GM23338 (cell line): ENCODE data around the gene PYGB. TPM values are rescaled to one million over a fixed set of nuclear protein-coding genes. Genes with fewer than 3 reads are reported as not detected.

Source experiments
- ATAC-seq: fragments of 200-7000 bp; cut with Tn5 transposase; 3 replicates; pipeline ENCODE4 v1.9.1; 2020
- DNase-seq: peaks from one replicate; pipeline ENCODE4 v3.0.0-alpha.2; 2015; ENCODE audit warnings: low spot score
- H2AFZ ChIP-seq: fragments of 200-600 bp; sonication (generic); 2 replicates; pipeline ENCODE4 v1.8.0; 2016; ENCODE audit warnings: antibody characterized with exemption, mild to moderate bottlenecking, moderate library complexity
- H3F3A ChIP-seq: fragments of 200-600 bp; sonication (generic); replicated peaks from 2 replicates; pipeline ENCODE4 v1.8.0; 2017; ENCODE audit warnings: antibody characterized with exemption, mixed run types, low read depth
- H3K27ac ChIP-seq: fragments of 200-600 bp; sonication (generic); 2 replicates; pipeline ENCODE4 v1.6.1; 2016; ENCODE audit warnings: low read depth
- H3K27me3 ChIP-seq: fragments of 200-600 bp; sonication (generic); 2 replicates; pipeline ENCODE4 v1.8.0; 2016; ENCODE audit warnings: mild to moderate bottlenecking, mixed run types, moderate library complexity; ENCODE audit not compliant: insufficient read depth
- H3K36me3 ChIP-seq: fragments of 200-600 bp; sonication (generic); 2 replicates; pipeline ENCODE4 v1.8.0; 2016; ENCODE audit warnings: mild to moderate bottlenecking; ENCODE audit not compliant: insufficient read depth
- H3K4me1 ChIP-seq: fragments of 200-600 bp; sonication (generic); 2 replicates; pipeline ENCODE4 v1.8.0; 2016; ENCODE audit warnings: mild to moderate bottlenecking, moderate library complexity; ENCODE audit not compliant: insufficient read depth
- H3K4me2 ChIP-seq: fragments of 200-600 bp; sonication (generic); 2 replicates; pipeline ENCODE4 v1.7.1; 2017; ENCODE audit warnings: mixed run types
- H3K4me3 ChIP-seq: fragments of 200-600 bp; sonication (generic); 2 replicates; pipeline ENCODE4 v1.6.1; 2016; ENCODE audit warnings: mixed run types
- H3K79me2 ChIP-seq: fragments of 200-600 bp; sonication (generic); replicated peaks from 2 replicates; pipeline ENCODE4 v1.8.0; 2017; ENCODE audit warnings: mild to moderate bottlenecking; ENCODE audit not compliant: insufficient read depth
- H3K9me2 ChIP-seq: fragments of 200-600 bp; sonication (generic); 2 replicates; pipeline ENCODE4 v1.8.0; 2017; ENCODE audit not compliant: insufficient read depth
- H4K20me1 ChIP-seq: fragments of 200-600 bp; sonication (generic); replicated peaks from 2 replicates; pipeline ENCODE4 v1.8.0; 2017; ENCODE audit warnings: mild to moderate bottlenecking; ENCODE audit not compliant: insufficient read depth
- H3K27ac Mint-ChIP-seq: 2 replicates; pipeline ENCODE4 v1.8.0; 2020; ENCODE audit warnings: inconsistent platforms, mild to moderate bottlenecking, moderate library complexity, mixed read lengths
- H3K27me3 Mint-ChIP-seq: 3 replicates; pipeline ENCODE4 v1.8.0; 2022; ENCODE audit warnings: low read depth, mild to moderate bottlenecking, moderate library complexity, mixed read lengths, inconsistent platforms; ENCODE audit not compliant: insufficient read depth, poor library complexity
- H3K36me3 Mint-ChIP-seq: 3 replicates; pipeline ENCODE4 v1.8.0; 2021; ENCODE audit warnings: low read depth, mild to moderate bottlenecking, inconsistent platforms, moderate library complexity, mixed read lengths
- H3K4me1 Mint-ChIP-seq: 3 replicates; pipeline ENCODE4 v1.8.0; 2020; ENCODE audit warnings: mild to moderate bottlenecking, inconsistent platforms, mixed read lengths
- H3K4me3 Mint-ChIP-seq: 3 replicates; pipeline ENCODE4 v1.8.0; 2021; ENCODE audit warnings: moderate library complexity, mild to moderate bottlenecking, inconsistent platforms, mixed read lengths
- H3K9me3 Mint-ChIP-seq: 3 replicates; pipeline ENCODE4 v1.8.0; 2020; ENCODE audit warnings: moderate library complexity, mild to moderate bottlenecking, inconsistent platforms, mixed read lengths
- CREB1 ChIP-seq: fragments of 250-450 bp; sonication (Bioruptor Pico); IDR thresholded peaks from 2 replicates; pipeline ENCODE4 v1.5.0; 2020; ENCODE audit warnings: low read depth, mild to moderate bottlenecking, moderate library complexity
- CTCF ChIP-seq, 2 experiments: fragments of 200-600 bp in 1 of 2; sonication (generic) in 1 of 2; conservative IDR thresholded peaks; 2 replicates each; pipeline versions ENCODE4 v1.5.1 to v1.6.1; 2016 to 2017; ENCODE audit warnings: antibody characterized with exemption in 2 of 2, low read depth in 2 of 2, mild to moderate bottlenecking in 2 of 2, moderate library complexity in 1 of 2
- ETS1 ChIP-seq: IDR thresholded peaks from 2 replicates; pipeline ENCODE4 v1.6.1; 2016; ENCODE audit warnings: antibody characterized with exemption
- EZH2 ChIP-seq: fragments of 200-600 bp; sonication (generic); IDR thresholded peaks from one replicate; pipeline ENCODE4 v1.8.0; 2017; ENCODE audit warnings: antibody characterized with exemption, mild to moderate bottlenecking, low read depth; ENCODE audit not compliant: unreplicated experiment
- EZH2phosphoT487 ChIP-seq: fragments of 200-600 bp; sonication (generic); IDR thresholded peaks from one replicate; pipeline ENCODE4 v1.8.1; 2018; ENCODE audit warnings: antibody characterized with exemption; ENCODE audit not compliant: unreplicated experiment
- JUNB ChIP-seq: IDR thresholded peaks from one replicate; pipeline ENCODE4 v1.6.1; 2016; ENCODE audit warnings: antibody characterized with exemption; ENCODE audit not compliant: unreplicated experiment
- NANOG ChIP-seq: IDR thresholded peaks from 2 replicates; pipeline ENCODE4 v1.6.1; 2016; ENCODE audit warnings: antibody characterized with exemption, borderline replicate concordance
- POLR2AphosphoS5 ChIP-seq: IDR thresholded peaks from 2 replicates; pipeline ENCODE4 v1.6.1; 2016; ENCODE audit warnings: antibody characterized with exemption, low read depth
- REST ChIP-seq: IDR thresholded peaks from one replicate; pipeline ENCODE4 v1.6.1; 2018; ENCODE audit warnings: antibody characterized with exemption; ENCODE audit not compliant: unreplicated experiment
- STAT1 ChIP-seq: IDR thresholded peaks from one replicate; pipeline ENCODE4 v1.6.1; 2016; ENCODE audit warnings: antibody characterized with exemption; ENCODE audit not compliant: unreplicated experiment
- ZNF114 ChIP-seq: fragments of 250-450 bp; sonication (Bioruptor Pico); IDR thresholded peaks from 2 replicates; pipeline ENCODE4 v1.5.0; 2020; ENCODE audit warnings: mild to moderate bottlenecking, moderate library complexity
- ZNF331 ChIP-seq: fragments of 250-450 bp; sonication (Bioruptor Pico); IDR thresholded peaks from 2 replicates; pipeline ENCODE4 v1.5.0; 2020; ENCODE audit warnings: low read depth, mild to moderate bottlenecking, moderate library complexity
- polyA plus RNA-seq: library from polyadenylated mRNA; unstranded; fragments of >200 nt; fragmentation: Nextera tagmentation; extraction: Ambion mirVana; gene quantifications from 2 replicates; pipeline ENCODE4 v1.2.1, GENCODE V29; 2016
- total RNA-seq: library from RNA; depleted of rRNA; stranded (reverse); fragments of >200 nt; shearing (Covaris generic); gene quantifications from 2 replicates; pipeline ENCODE4 v1.2.3, GENCODE V29; 2014

The PYGB gene
- total and polyA plus RNA-seq, 2 experiments from 2014 or later, result 15.6 to 64.0 TPM

- DNase-seq (no peak), ATAC-seq (no peak)
- 0 out of 2 replicates have a peak, but pooled peaks cover 9% of the 10 kb centered on the region for H3K36me3 ChIP-seq
- H3K4me1 ChIP-seq, result no peaks in the 10 kb centered on the region
- Mint-ChIP-seq H3K4me3 (no peak overlapping the region), H3K4me1 (no peaks in the 10 kb centered on the region), H3K36me3 (peaks cover 33% of the 10 kb centered on the region), H3K27ac (no peak overlapping the region), H3K27me3 (peaks cover 11% of the 10 kb centered on the region), H3K9me3 (no peaks in the 10 kb centered on the region; the same call in 2 of the 3 replicates)
- TF ChIP-seq CTCF (conservative IDR thresholded peaks at IDR 0.05; ENCODE audit: low read depth in 2 of 2) (no peak), EZH2 (no peak), JUNB (no peak), ETS1 (no peak), NANOG (no peak), STAT1 (no peak), ZNF114 (no peak), POLR2AphosphoS5 (no peak)
- no peaks in the 10 kb centered on the region for H3K9me2 ChIP-seq
- no peak overlapping the region for H2AFZ ChIP-seq
- no peak overlapping the region for H3K27ac ChIP-seq
- H4K20me1 ChIP-seq, result no peaks in the 10 kb centered on the region
- H3F3A ChIP-seq, result 0 out of 2 replicates have a peak, but pooled peaks cover 4% of the 10 kb centered on the region
- no peaks in the 10 kb centered on the region for H3K27me3 ChIP-seq
- no peaks in the 10 kb centered on the region for H3K79me2 ChIP-seq
- no peak overlapping the region for H3K4me2 ChIP-seq
- no peak overlapping the region for H3K4me3 ChIP-seq
Observed at GRCh38 chr20:25303292-25304024, 55.6 kb downstream of the PYGB start.

- H3K36me3 ChIP-seq, result 0 out of 2 replicates have a peak, but pooled peaks cover 9% of the 10 kb centered on the region
- TF ChIP-seq ETS1 (no peak), CREB1 (no peak), REST (no peak), POLR2AphosphoS5 (no peak), EZH2phosphoT487 (no peak), ZNF114 (no peak), STAT1 (no peak), ZNF331 (CRISPR knock-in tag) (no peak), CTCF (conservative IDR thresholded peaks at IDR 0.05; ENCODE audit: low read depth in 2 of 2) (no peak)
Observed at GRCh38 chr20:25304025-25304549, 56.2 kb downstream of the PYGB start.

More at GRCh38 chr20:25304025-25304549, 56.2 kb downstream of the PYGB start:
- no peak overlapping the region for H3K27ac Mint-ChIP-seq
- H3K9me2 ChIP-seq, result no peaks in the 10 kb centered on the region
- 0 out of 2 replicates have a peak, but pooled peaks cover 4% of the 10 kb centered on the region for H3F3A ChIP-seq
- H3K4me2 ChIP-seq, result no peak overlapping the region
- H3K4me1 ChIP-seq, result no peaks in the 10 kb centered on the region
- H3K36me3 Mint-ChIP-seq, result peaks cover 34% of the 10 kb centered on the region
- no peak overlapping the region for H3K4me3 Mint-ChIP-seq
- H3K4me3 ChIP-seq, result no peak overlapping the region
- DNase-seq (no peak), ATAC-seq (no peak)
- no peak overlapping the region for H2AFZ ChIP-seq
- peaks cover 11% of the 10 kb centered on the region for H3K27me3 Mint-ChIP-seq
- no peaks in the 10 kb centered on the region for H3K79me2 ChIP-seq
- H3K4me1 Mint-ChIP-seq, result no peaks in the 10 kb centered on the region
- no peaks in the 10 kb centered on the region; the same call in 2 of the 3 replicates for H3K9me3 Mint-ChIP-seq
- H3K27ac ChIP-seq, result no peak overlapping the region
- H4K20me1 ChIP-seq, result no peaks in the 10 kb centered on the region
- no peaks in the 10 kb centered on the region for H3K27me3 ChIP-seq
